Retinal pigment epithelial cell (primary cell): ENCODE measurements around the gene TP53I3.
"Not testable (repeated sequence)": the region's sequence is repeated elsewhere in the genome, so short reads cannot be mapped to it uniquely, and the experiment has no call there.

ENCODE experiments used
- DNase-seq: peaks from one replicate; pipeline ENCODE4 v3.0.0-alpha.2; 2010; ENCODE audit warnings: low read depth
- H3K4me3 ChIP-seq: 2 replicates; pipeline ENCODE4 v1.5.1; 2011; ENCODE audit warnings: mild to moderate bottlenecking, low read length, control low read depth, moderate library complexity
- CTCF ChIP-seq: conservative IDR thresholded peaks from 2 replicates; pipeline ENCODE4 v1.5.1; 2011; ENCODE audit warnings: low read depth, low read length, control low read depth, inconsistent platforms

Gene TP53I3

GRCh38 chr2:24048769-24049484, 35.7 kb downstream of the TP53I3 start:
- peak overlapping the region; percentile 71 for H3K4me3 ChIP-seq
- TF ChIP-seq CTCF = no peak
- no peak for DNase-seq

GRCh38 chr2:24047703-24048033, 37.0 kb downstream of the TP53I3 start:
- H3K4me3 ChIP-seq = peak overlapping the region; percentile 13
- TF ChIP-seq CTCF = no peak
- no peak for DNase-seq

DNA sequence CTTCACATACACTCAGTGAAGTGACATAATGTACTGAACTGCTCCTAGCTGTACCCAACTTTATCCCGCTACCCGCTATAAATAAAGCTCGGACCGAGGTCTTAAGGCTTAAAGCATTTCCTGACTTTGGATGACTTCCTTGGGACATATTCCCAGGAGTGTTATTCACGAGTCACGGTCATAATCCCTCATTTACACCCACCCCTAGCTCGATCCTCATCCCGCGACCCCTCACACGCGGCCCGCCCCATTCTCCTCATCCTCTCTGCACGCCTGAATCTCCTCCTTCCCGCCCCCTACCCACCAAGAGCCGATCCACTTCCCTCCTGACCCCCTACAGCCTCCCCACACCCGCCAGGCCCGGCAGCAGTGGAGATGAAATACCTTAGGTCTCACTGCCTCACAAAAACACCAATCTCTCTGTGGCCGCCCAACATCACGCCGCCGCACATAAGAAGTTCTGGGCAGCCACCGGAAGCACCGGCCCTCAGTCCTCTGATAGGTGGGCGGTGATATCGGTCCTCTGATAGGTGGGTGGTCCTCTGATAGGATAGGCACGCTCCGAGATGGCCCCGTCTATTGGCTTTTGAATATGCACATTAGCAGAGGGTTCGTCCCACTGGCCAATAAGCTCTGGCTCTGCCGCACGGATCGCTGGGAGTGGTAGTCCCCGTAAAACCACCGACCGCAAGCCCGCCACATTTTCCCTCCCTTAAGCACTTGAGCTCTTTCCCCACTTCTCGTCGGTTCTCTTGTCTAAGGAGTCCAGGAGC, 37.5 kb downstream of the TP53I3 start, which contains the start of gene WDCP:
WDCP (minus strand) TSS at position 462 of the 773 bp plus-strand sequence. CDS start 7,897 bp downstream, outside the sequence.
- DNase-seq = peak; percentile 98
- H3K4me3 ChIP-seq = peak within 1 kb of the TSS; percentile 89

DNA sequence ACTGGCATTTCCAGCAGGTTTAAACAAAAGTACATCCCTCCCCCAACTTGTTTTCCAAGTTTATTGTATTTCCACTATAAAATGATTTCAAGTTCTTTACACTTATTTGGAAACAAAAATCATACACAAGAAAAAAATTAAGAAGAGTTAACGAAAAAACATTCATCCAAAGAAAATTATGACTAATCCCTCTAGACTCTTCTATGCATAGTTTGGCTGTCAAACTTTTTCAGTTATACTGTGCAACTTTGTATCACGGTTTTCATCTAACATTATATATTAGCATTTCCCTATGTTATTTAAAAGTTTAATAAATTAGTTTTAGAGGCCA, 38.1 kb downstream of the TP53I3 start:
- H3K4me3 ChIP-seq = peak overlapping the region; percentile 89
- no peak for DNase-seq
- TF ChIP-seq CTCF = no peak

More for the DNA sequence above, 37.5 kb downstream of the TP53I3 start, which contains the start of gene WDCP:
- TF ChIP-seq CTCF = no peak

GRCh38 chr2:24045511-24046508, 38.8 kb downstream of the TP53I3 start:
- DNase-seq = no peak
- no peak for TF ChIP-seq CTCF
- H3K4me3 ChIP-seq = peak overlapping the region; percentile 89

GRCh38 chr2:24043133-24043532, 41.5 kb downstream of the TP53I3 start:
- not testable (repeated sequence) for H3K4me3 ChIP-seq, DNase-seq

- DNase-seq = no peak
- TF ChIP-seq CTCF = no peak
- H3K4me3 ChIP-seq = no peak overlapping the region
These were observed 44.1 kb downstream of the TP53I3 start for GRCh38 chr2:24040511-24040910.
